Transverse colon (tissue), 4 donors: ENCODE measurements around the gene PIAS4. TPM values are rescaled to one million over a fixed set of nuclear protein-coding genes. Genes with fewer than 3 reads are reported as not detected.

Experiments
- DNase-seq: peaks from one replicate; pipeline ENCODE4 v3.0.0-alpha.2; 2019
- H3K27ac ChIP-seq, 4 donors: fragments of 200-600 bp; sonication (generic); 2 replicates each; pipeline ENCODE4 v1.5.1; 2016 to 2018; ENCODE audit warnings: inconsistent platforms in 4 of 4
- H3K27me3 ChIP-seq: fragments of 200-600 bp; sonication (generic); 2 replicates; pipeline ENCODE4 v1.5.1; 2017; ENCODE audit warnings: inconsistent platforms
- H3K36me3 ChIP-seq, 4 donors: fragments of 200-600 bp; sonication (generic); 2 replicates each; pipeline ENCODE4 v1.5.1; 2017 to 2019; ENCODE audit warnings: inconsistent platforms in 4 of 4
- H3K4me1 ChIP-seq, 4 donors: fragments of 200-600 bp; sonication (generic); 2 replicates each; pipeline ENCODE4 v1.5.1; 2017 to 2020; ENCODE audit warnings: inconsistent platforms in 4 of 4
- H3K4me3 ChIP-seq, 4 donors: fragments of 200-600 bp; sonication (generic); 1 replicate in 1 of 4; 2 replicates in 3 of 4; pipeline versions ENCODE4 v1.5.1 to v1.6.1; 2017 to 2019; ENCODE audit warnings: inconsistent platforms in 4 of 4
- H3K9me3 ChIP-seq, 2 donors: fragments of 200-600 bp; sonication (generic); 2 replicates each; pipeline ENCODE4 v1.5.1; 2017 to 2019; ENCODE audit warnings: inconsistent platforms in 2 of 2
- EP300 ChIP-seq: sonication (generic); formaldehyde crosslinking; IDR thresholded peaks from one replicate; pipeline ENCODE4 v1.6.1; 2017; ENCODE audit warnings: antibody characterized with exemption, low read depth
- POLR2A ChIP-seq: fragments of 450-650 bp; IDR thresholded peaks from one replicate; pipeline ENCODE4 v1.6.1; 2016; ENCODE audit warnings: antibody characterized with exemption, mild to moderate bottlenecking, moderate library complexity
- POLR2AphosphoS5 ChIP-seq, 3 donors: sonication (generic); formaldehyde crosslinking; IDR thresholded peaks; one replicate each; pipeline ENCODE4 v1.6.1; 2016; ENCODE audit warnings: antibody characterized with exemption in 3 of 3
- WGBS, 2 donors: methylation state at CpG; one replicate each; pipeline ENCODE4 v1.1.5; 2018; ENCODE audit warnings: low coverage in 1 of 2; 5-methylcytosine and 5-hydroxymethylcytosine counted together
- in situ Hi-C, 4 donors: fragments of 200-750 bp; cut with MboI; loops; one replicate each; pipeline versions ENCODE4 v1.15.0 to v1.15.1; 2017; ENCODE audit warnings: low sequenced_read_pairs in 3 of 4, low pct_ligation_motif_present in 1 of 4, low pct_unique_long_range_greater_than_20kb in 1 of 4
- intact Hi-C: fragments of 100-400 bp; cut with DNase I; formaldehyde crosslinking; loops from one replicate; pipeline ENCODE4 v1.15.1; 2023; ENCODE audit warnings: low total_unique reads
- total RNA-seq, 4 donors: library from RNA; depleted of rRNA; stranded (reverse); fragments of >200 nt; gene quantifications; one replicate each; pipeline ENCODE4 v1.1.0, GENCODE V29; 2016
- TF ChIP-seq, protein P1 (sequence below), 5 experiments: fragments of 200-600 bp in 3 of 5; fragments of 450-650 bp in 2 of 5; sonication (generic) in 3 of 5; IDR thresholded peaks; 1 replicate in 2 of 5; 2 replicates in 3 of 5; pipeline ENCODE4 v1.5.1; 2016 to 2017; ENCODE audit warnings: antibody characterized with exemption in 5 of 5, inconsistent platforms in 3 of 5, mild to moderate bottlenecking in 2 of 5, moderate library complexity in 1 of 5

Gene PIAS4
- total RNA-seq, 4 donors from 2014 or later = 15.5 to 110 (median 23.0) TPM

DNA sequence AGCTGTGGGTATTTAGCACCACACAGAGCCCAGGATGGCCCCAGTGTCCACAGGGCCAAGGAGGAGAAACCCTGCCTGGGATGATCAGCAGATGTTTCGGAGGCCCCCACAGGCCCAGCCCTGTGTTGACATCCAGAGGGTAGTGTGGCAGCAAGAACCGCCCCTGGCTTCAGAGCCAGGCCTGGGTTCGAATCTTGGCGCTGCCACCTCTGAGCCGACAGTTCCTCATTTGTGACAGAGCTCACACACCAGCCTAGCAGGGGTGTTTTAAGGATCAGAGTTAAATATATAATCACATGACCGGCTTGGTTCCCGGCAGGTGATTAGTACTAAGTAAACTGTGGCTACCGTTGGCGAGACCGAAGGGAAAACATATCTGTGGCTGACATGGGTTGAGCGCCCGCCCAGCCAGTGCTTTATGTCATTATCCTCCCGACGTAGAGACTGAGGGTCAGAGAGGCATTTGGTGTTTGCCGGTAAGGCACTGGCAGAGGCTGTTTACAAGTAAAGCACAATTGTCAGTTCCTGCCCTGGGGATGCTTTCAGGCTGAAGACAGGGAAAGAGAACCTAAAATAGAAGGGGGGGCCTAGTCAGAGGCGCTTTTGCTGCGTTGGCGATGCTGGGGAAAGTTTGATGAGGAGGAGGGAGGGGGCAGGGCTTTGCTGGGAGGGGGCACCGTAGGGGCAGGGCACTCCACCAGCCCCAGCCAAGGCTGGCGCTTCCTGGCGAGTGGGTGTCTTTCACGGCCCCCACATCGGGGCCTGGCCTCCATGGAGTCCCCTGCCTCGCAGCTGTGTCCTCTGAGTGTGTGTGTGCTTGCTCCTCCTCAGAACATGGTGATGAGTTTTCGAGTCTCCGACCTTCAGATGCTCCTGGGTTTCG lies 4.8 kb downstream of the PIAS4 start:
- TF ChIP-seq POLR2AphosphoS5 (IDR thresholded peaks at IDR 0.05) (peak in 2 of 3 donors; percentile 12 to 44), POLR2A (no peak)
- Histone ChIP-seq H3K4me1 (peaks cover 47 to 80% (median 60%) of the 10 kb centered on the region in 4 donors), H3K27me3 (no peaks in the 10 kb centered on the region), H3K36me3 (peaks cover 0 to 8% (median 0%) of the 10 kb centered on the region in 4 donors), H3K27ac (peak overlapping the region; percentile 62 to 82 (median 68)), H3K9me3 (no peaks in the 10 kb centered on the region), H3K4me3 (no peak overlapping the region)
- intact Hi-C loops (no loop called here), in situ Hi-C loops (no loop called here)
- WGBS, 2 donors = 54% methylated on average over 27 of the region's 27 CpGs; no CpG with 5 or more reads in 1 of the 2 donors
- peak; percentile 38 for DNase-seq

DNA sequence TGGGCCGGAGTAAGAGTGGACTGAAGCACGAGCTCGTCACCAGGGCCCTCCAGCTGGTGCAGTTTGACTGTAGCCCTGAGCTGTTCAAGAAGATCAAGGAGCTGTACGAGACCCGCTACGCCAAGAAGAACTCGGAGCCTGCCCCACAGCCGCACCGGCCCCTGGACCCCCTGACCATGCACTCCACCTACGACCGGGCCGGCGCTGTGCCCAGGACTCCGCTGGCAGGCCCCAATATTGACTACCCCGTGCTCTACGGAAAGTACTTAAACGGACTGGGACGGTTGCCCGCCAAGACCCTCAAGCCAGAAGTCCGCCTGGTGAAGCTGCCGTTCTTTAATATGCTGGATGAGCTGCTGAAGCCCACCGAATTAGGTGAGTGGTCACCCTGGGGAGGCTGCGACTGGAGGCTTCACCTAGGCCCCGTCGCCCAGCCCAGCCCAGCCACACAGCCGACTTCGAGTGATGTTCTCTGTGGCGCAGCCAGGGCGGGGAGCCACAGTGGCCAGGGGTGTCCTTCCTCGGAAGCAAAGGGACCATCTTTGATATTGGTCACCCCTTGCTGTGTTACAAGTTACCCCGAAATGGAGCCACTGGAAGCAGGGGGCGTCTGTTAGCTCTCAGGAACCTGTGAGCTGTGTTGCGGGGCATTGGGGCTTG lies 5.6 kb downstream of the PIAS4 start:
- WGBS, 2 donors = 96% methylated on average over 32 of the region's 33 CpGs; no CpG with 5 or more reads in 1 of the 2 donors
- H3K36me3 ChIP-seq = peaks cover 0 to 8% (median 0%) of the 10 kb centered on the region in 4 donors
- no peak overlapping the region for H3K4me3 ChIP-seq
- DNase-seq = no peak
- TF ChIP-seq EP300 (no peak), POLR2A (no peak), POLR2AphosphoS5 (IDR thresholded peaks at IDR 0.05) (no peak)
- TF ChIP-seq, protein P1, sequence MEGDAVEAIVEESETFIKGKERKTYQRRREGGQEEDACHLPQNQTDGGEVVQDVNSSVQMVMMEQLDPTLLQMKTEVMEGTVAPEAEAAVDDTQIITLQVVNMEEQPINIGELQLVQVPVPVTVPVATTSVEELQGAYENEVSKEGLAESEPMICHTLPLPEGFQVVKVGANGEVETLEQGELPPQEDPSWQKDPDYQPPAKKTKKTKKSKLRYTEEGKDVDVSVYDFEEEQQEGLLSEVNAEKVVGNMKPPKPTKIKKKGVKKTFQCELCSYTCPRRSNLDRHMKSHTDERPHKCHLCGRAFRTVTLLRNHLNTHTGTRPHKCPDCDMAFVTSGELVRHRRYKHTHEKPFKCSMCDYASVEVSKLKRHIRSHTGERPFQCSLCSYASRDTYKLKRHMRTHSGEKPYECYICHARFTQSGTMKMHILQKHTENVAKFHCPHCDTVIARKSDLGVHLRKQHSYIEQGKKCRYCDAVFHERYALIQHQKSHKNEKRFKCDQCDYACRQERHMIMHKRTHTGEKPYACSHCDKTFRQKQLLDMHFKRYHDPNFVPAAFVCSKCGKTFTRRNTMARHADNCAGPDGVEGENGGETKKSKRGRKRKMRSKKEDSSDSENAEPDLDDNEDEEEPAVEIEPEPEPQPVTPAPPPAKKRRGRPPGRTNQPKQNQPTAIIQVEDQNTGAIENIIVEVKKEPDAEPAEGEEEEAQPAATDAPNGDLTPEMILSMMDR (IDR thresholded peaks at IDR 0.05) = no peak
- in situ Hi-C loops (no loop called here), intact Hi-C loops (no loop called here)
- H3K27ac ChIP-seq = peak overlapping the region; percentile 62 to 82 (median 68)
- peaks cover 47 to 80% (median 60%) of the 10 kb centered on the region in 4 donors for H3K4me1 ChIP-seq
- H3K27me3 ChIP-seq = no peaks in the 10 kb centered on the region
- H3K9me3 ChIP-seq = no peaks in the 10 kb centered on the region

DNA sequence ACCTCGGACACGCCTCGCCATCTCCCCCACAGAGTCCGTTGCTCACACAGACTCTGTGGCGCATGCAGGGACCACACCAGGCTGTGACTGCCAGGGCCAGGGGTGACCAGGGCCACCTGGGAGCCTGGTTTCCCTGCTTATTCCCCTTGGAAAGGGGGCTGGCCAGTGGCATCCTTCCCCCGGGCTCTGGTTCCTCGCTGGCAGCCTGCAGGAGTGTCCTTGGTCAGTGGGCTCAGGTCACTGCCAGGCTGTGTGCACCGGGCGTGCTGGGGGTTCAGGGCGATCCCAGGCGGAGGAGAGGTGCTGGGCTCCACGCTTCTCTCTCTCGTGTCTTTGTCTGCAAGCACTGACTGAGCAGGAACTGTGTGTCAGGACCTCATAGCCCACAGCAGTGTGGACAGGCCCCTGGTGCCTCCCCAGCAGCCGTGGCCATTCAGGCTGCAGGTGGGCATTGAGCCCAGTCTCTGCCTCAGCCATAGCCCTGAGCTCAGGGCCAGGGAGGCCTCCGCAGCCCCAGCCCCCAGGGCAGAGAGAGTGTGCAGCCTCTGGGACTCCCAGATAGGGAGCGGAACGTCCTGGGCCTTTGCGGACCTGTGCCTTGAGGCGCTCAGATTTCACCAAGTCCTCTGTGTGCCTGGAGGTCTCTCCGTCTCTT lies 6.5 kb downstream of the PIAS4 start:
- 97% methylated on average over 14 of the region's 20 CpGs; no CpG with 5 or more reads in 1 of the 2 donors for WGBS, 2 donors
- intact Hi-C loops (no loop called here), in situ Hi-C loops (no loop called here)
- H3K36me3 ChIP-seq = peaks cover 0 to 8% (median 0%) of the 10 kb centered on the region in 4 donors
- H3K9me3 ChIP-seq = no peaks in the 10 kb centered on the region
- peak overlapping the region; percentile 59 to 82 (median 68) for H3K27ac ChIP-seq
- peaks cover 39 to 73% (median 51%) of the 10 kb centered on the region in 4 donors for H3K4me1 ChIP-seq
- no peak for TF ChIP-seq POLR2A
- no peak for TF ChIP-seq EP300
- TF ChIP-seq, protein P1 (IDR thresholded peaks at IDR 0.05) = no peak
- no peak for TF ChIP-seq POLR2AphosphoS5 (IDR thresholded peaks at IDR 0.05)
- no peak overlapping the region for H3K4me3 ChIP-seq
- no peaks in the 10 kb centered on the region for H3K27me3 ChIP-seq
- no peak for DNase-seq

DNA sequence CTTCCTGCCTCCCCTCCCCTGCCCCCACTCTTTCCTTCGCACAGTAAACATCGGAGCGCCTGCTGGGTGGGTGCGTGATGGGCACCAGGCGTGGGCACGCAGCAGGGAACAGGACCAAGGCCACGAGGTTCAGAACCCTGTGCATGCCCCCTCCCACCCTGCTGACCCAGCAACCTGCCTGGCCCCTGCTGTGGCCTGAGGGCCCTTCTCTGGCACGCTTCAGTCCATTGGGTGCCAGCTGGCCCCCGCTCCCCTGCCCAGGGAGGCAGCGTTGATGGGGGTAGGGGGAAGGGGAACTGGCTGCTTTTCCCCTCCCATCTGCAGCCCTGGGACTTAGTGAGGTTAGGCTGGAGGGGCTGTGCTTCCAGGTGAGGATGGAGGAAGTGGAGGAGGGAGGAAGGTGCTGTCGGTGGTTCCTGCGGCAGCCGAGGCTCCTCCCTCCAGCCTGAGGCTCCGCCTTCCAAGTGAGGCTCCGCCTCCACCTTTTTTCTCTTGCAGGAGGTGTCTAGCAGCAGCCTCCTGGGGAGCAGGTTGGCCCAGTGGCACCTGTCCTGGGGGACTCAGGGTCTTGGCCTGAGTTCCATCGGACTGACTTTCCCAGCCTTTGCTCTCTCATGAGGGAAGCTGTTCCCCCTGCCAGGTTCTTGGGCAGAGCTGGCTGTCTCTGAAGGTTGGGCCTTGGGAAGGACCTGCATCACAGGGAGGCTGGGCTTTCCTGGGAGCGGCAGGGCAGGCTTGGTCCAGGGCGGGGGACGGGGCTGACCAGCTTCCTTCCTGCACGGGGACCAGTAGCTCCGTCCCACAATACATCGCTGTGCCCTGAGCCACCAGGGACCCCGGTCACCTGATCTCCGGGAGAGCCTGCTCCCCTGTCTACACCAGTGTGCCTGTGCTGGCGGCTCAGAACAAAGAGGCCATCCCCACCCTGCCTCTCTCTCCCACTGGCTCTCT lies 7.3 kb downstream of the PIAS4 start:
- WGBS, 2 donors = 76 to 77% methylated on average over 5 to 22 of the region's 25 CpGs
- TF ChIP-seq POLR2AphosphoS5 (IDR thresholded peaks at IDR 0.05) (no peak), POLR2A (no peak)
- TF ChIP-seq, protein P1 (IDR thresholded peaks at IDR 0.05) = no peak
- no peaks in the 10 kb centered on the region for H3K9me3 ChIP-seq
- peaks cover 34 to 72% (median 47%) of the 10 kb centered on the region in 4 donors for H3K4me1 ChIP-seq
- no peaks in the 10 kb centered on the region for H3K27me3 ChIP-seq
- no peak overlapping the region for H3K4me3 ChIP-seq
- DNase-seq = no peak
- intact Hi-C loops (no loop called here), in situ Hi-C loops (no loop called here)
- H3K36me3 ChIP-seq = peaks cover 0 to 8% (median 0%) of the 10 kb centered on the region in 4 donors
- peak overlapping the region; percentile 59 to 82 (median 68) for H3K27ac ChIP-seq
